WTC11 (cell line): ENCODE results near the gene ARID4B. TPM values are rescaled to one million over a fixed set of nuclear protein-coding genes. Genes with fewer than 3 reads are reported as not detected.

Source experiments
- ATAC-seq: fragments of 200-7000 bp; cut with Tn5 transposase; 2 replicates; pipeline ENCODE4 v1.10.0; 2021; ENCODE audit warnings: mild to moderate bottlenecking, moderate library complexity
- CTCF ChIA-PET: fragments of 300-600 bp; sonication (Branson Sonifier 250); formaldehyde crosslinking; loops from one replicate; lab custom pipeline; 2021; ENCODE audit warnings: antibody characterized with exemption; lab: Charles Lee
- POLR2A ChIA-PET: fragments of 350-600 bp; sonication (Branson Sonifier 250); formaldehyde crosslinking; loops from one replicate; lab custom pipeline; 2021; ENCODE audit warnings: antibody characterized with exemption; lab: Charles Lee
- DNase-seq: peaks from one replicate; pipeline ENCODE4 v3.0.0; 2021; ENCODE audit warnings: low spot score
- H3K27ac Mint-ChIP-seq: 2 replicates; pipeline ENCODE4 v1.8.0; 2021; ENCODE audit warnings: mixed read lengths
- H3K27me3 Mint-ChIP-seq: 2 replicates; pipeline ENCODE4 v1.8.0; 2021; ENCODE audit warnings: low read depth, mild to moderate bottlenecking, moderate library complexity, mixed read lengths
- H3K36me3 Mint-ChIP-seq: 2 replicates; pipeline ENCODE4 v1.8.0; 2021; ENCODE audit warnings: mixed read lengths
- H3K4me1 Mint-ChIP-seq: 2 replicates; pipeline ENCODE4 v1.8.0; 2022; ENCODE audit warnings: mixed read lengths
- H3K4me3 Mint-ChIP-seq: 2 replicates; pipeline ENCODE4 v1.8.0; 2021; ENCODE audit warnings: mild to moderate bottlenecking, moderate library complexity, mixed read lengths
- H3K9me3 Mint-ChIP-seq: 2 replicates; pipeline ENCODE4 v1.8.0; 2021; ENCODE audit warnings: mixed read lengths
- AFF4 ChIP-seq: sonication (generic); formaldehyde crosslinking; IDR thresholded peaks from 2 replicates; pipeline ENCODE4 v1.8.1; 2023; ENCODE audit warnings: mild to moderate bottlenecking, missing genetic modification reagents, borderline replicate concordance
- ARID4B ChIP-seq: sonication (generic); formaldehyde crosslinking; IDR thresholded peaks from 2 replicates; pipeline ENCODE4 v1.8.0; 2023; ENCODE audit warnings: missing genetic modification reagents, mild to moderate bottlenecking, borderline replicate concordance
- CREM ChIP-seq: sonication (generic); formaldehyde crosslinking; IDR thresholded peaks from 2 replicates; pipeline ENCODE4 v1.8.1; 2022; ENCODE audit warnings: mild to moderate bottlenecking, missing genetic modification reagents, moderate library complexity
- FOXJ3 ChIP-seq: sonication (generic); formaldehyde crosslinking; IDR thresholded peaks from 2 replicates; pipeline ENCODE4 v1.9.0; 2021; ENCODE audit warnings: missing genetic modification reagents, mild to moderate bottlenecking, borderline replicate concordance
- IRF1 ChIP-seq: sonication (generic); formaldehyde crosslinking; IDR thresholded peaks from 2 replicates; pipeline ENCODE4 v1.8.0; 2023; ENCODE audit warnings: missing genetic modification reagents
- JUN ChIP-seq: sonication (generic); formaldehyde crosslinking; IDR thresholded peaks from 2 replicates; pipeline ENCODE4 v1.8.0; 2023; ENCODE audit warnings: mild to moderate bottlenecking, missing genetic modification reagents
- NR2C2 ChIP-seq: sonication (generic); formaldehyde crosslinking; IDR thresholded peaks from 2 replicates; pipeline ENCODE4 v1.8.0; 2022; ENCODE audit warnings: mild to moderate bottlenecking, missing genetic modification reagents
- PRDM15 ChIP-seq: sonication (generic); formaldehyde crosslinking; IDR thresholded peaks from 2 replicates; pipeline ENCODE4 v1.8.0; 2022; ENCODE audit warnings: missing genetic modification reagents
- PREB ChIP-seq: sonication (generic); formaldehyde crosslinking; IDR thresholded peaks from 2 replicates; pipeline ENCODE4 v1.8.1; 2022; ENCODE audit warnings: mild to moderate bottlenecking, missing genetic modification reagents, moderate library complexity, borderline replicate concordance
- SMAD3 ChIP-seq: sonication (generic); formaldehyde crosslinking; IDR thresholded peaks from 2 replicates; pipeline ENCODE4 v1.8.0; 2022; ENCODE audit warnings: missing genetic modification reagents, mild to moderate bottlenecking, borderline replicate concordance
- SP1 ChIP-seq: sonication (generic); formaldehyde crosslinking; conservative IDR thresholded peaks from 2 replicates; pipeline ENCODE4 v1.8.1; 2022; ENCODE audit warnings: missing genetic modification reagents
- TCF7 ChIP-seq: sonication (generic); formaldehyde crosslinking; IDR thresholded peaks from 2 replicates; pipeline ENCODE4 v1.8.0; 2022; ENCODE audit warnings: mild to moderate bottlenecking, low read depth, missing genetic modification reagents, moderate library complexity
- TEAD1 ChIP-seq: sonication (generic); formaldehyde crosslinking; IDR thresholded peaks from 2 replicates; pipeline ENCODE4 v1.8.0; 2022; ENCODE audit warnings: mild to moderate bottlenecking, missing genetic modification reagents
- TP53 ChIP-seq: sonication (generic); formaldehyde crosslinking; IDR thresholded peaks from 2 replicates; pipeline ENCODE4 v1.8.1; 2023; ENCODE audit warnings: mild to moderate bottlenecking, missing genetic modification reagents
- USF1 ChIP-seq: sonication (generic); formaldehyde crosslinking; IDR thresholded peaks from 2 replicates; pipeline ENCODE4 v1.8.0; 2022; ENCODE audit warnings: mild to moderate bottlenecking, missing genetic modification reagents
- ZBTB43 ChIP-seq: sonication (generic); formaldehyde crosslinking; IDR thresholded peaks from 2 replicates; pipeline ENCODE4 v1.8.1; 2023; ENCODE audit warnings: mild to moderate bottlenecking, missing genetic modification reagents
- ZNF121 ChIP-seq: sonication (generic); formaldehyde crosslinking; IDR thresholded peaks from 2 replicates; pipeline ENCODE4 v1.8.0; 2023; ENCODE audit warnings: missing genetic modification reagents
- ZNF317 ChIP-seq: sonication (generic); formaldehyde crosslinking; IDR thresholded peaks from 2 replicates; pipeline ENCODE4 v1.8.1; 2023; ENCODE audit warnings: low read depth, mild to moderate bottlenecking, moderate library complexity, missing genetic modification reagents, borderline replicate concordance
- total RNA-seq: library from RNA; stranded (reverse); gene quantifications from 3 replicates; pipeline ENCODE4 v1.2.3, GENCODE V29; 2021

The ARID4B gene
- total RNA-seq, 1 experiment from 2014 or later = 35.7 TPM

GRCh38 chr1:235181561-235182245 is 146.3 kb downstream of the ARID4B start (continued):
- TF ChIP-seq TP53 (CRISPR knock-in tag) (no peak), CREM (CRISPR knock-in tag) (no peak), TEAD1 (CRISPR knock-in tag) (no peak), ZNF317 (CRISPR knock-in tag) (no peak), SMAD3 (CRISPR knock-in tag) (no peak), NR2C2 (CRISPR knock-in tag) (no peak), ZNF121 (CRISPR knock-in tag) (no peak), ZBTB43 (CRISPR knock-in tag) (no peak), PRDM15 (no peak)
- TF ChIP-seq, all 79 proteins: peak for 0

- no peaks in the 10 kb centered on the region for H3K9me3 Mint-ChIP-seq
- H3K27me3 Mint-ChIP-seq = no peaks in the 10 kb centered on the region
- ChIA-PET POLR2A (interaction anchor here (0.5 kb wide), 1 partner anchor 213 kb away, joined by 10 read pairs; no protein-coding TSS in a partner anchor), CTCF (no interaction called here)
- peaks cover 30% of the 10 kb centered on the region for H3K36me3 Mint-ChIP-seq
- no peak overlapping the region for H3K27ac Mint-ChIP-seq
- TF ChIP-seq FOXJ3 (CRISPR knock-in tag) (no peak), JUN (CRISPR knock-in tag) (no peak), AFF4 (no peak), TCF7 (CRISPR knock-in tag) (no peak), IRF1 (CRISPR knock-in tag) (no peak), USF1 (no peak), PREB (CRISPR knock-in tag) (no peak), SP1 (CRISPR knock-in tag) (no peak), ARID4B (CRISPR knock-in tag) (no peak)
- no peak overlapping the region for H3K4me3 Mint-ChIP-seq
- no peaks in the 10 kb centered on the region for H3K4me1 Mint-ChIP-seq
- DNase-seq = no peak
- ATAC-seq = no peak
Observed at GRCh38 chr1:235180916-235181460, 147.0 kb downstream of the ARID4B start.
